Measurements from ENCODE around the gene TENM4.

DNA sequence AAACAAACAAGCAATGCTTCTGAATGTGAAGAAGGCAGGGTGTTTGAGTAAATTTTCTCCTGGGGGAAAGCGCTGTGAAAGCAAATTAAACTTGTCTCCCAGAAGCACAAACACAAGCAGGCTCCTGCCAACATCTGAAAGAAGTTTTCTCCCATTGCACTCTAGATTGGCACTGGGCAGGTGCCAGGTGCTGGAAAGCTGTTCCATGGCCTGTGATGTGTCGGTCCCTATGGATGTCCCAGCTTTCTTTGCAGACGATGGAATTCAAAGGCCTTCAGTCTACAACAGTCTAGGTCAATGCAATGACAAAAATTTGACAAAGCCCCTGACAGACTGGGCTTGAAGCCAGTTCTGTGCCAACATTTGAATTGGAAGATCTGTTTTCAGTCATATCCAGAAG, 620.1 kb downstream of the TENM4 start:
- TF ChIP-seq, protein P1, sequence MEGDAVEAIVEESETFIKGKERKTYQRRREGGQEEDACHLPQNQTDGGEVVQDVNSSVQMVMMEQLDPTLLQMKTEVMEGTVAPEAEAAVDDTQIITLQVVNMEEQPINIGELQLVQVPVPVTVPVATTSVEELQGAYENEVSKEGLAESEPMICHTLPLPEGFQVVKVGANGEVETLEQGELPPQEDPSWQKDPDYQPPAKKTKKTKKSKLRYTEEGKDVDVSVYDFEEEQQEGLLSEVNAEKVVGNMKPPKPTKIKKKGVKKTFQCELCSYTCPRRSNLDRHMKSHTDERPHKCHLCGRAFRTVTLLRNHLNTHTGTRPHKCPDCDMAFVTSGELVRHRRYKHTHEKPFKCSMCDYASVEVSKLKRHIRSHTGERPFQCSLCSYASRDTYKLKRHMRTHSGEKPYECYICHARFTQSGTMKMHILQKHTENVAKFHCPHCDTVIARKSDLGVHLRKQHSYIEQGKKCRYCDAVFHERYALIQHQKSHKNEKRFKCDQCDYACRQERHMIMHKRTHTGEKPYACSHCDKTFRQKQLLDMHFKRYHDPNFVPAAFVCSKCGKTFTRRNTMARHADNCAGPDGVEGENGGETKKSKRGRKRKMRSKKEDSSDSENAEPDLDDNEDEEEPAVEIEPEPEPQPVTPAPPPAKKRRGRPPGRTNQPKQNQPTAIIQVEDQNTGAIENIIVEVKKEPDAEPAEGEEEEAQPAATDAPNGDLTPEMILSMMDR (IDR thresholded peaks at IDR 0.05; ENCODE audit: borderline replicate concordance, extremely low read depth, low read length, poor library complexity, severe bottlenecking) = no peak
- TF ChIP-seq EZH2 (IDR thresholded peaks at IDR 0.05; ENCODE audit: borderline replicate concordance, low read depth, low read length, severe bottlenecking) = no peak

All from DND-41 (cell line).